ENCODE data around the gene TMEM272.

DNA sequence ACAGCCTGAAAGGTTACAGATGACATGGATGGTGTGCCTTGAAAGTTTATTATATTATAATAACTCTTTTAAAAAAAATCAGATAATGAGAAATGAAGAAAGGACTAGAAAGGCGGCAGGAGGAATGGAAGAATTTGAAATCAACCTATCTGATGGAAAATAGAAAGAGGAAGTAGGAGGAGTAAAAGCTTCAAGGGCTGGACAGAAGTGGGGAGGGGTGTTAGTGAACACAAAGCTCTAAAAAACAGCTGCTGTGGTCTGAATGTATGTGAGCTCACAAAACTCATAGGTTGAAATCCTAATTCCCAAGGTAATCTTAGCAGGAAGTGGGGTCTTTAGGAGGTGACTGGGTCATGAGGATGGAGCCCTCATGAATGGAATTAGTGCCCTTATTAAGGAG is 36.3 kb upstream of the TMEM272 start:
- TF ChIP-seq, protein P1, sequence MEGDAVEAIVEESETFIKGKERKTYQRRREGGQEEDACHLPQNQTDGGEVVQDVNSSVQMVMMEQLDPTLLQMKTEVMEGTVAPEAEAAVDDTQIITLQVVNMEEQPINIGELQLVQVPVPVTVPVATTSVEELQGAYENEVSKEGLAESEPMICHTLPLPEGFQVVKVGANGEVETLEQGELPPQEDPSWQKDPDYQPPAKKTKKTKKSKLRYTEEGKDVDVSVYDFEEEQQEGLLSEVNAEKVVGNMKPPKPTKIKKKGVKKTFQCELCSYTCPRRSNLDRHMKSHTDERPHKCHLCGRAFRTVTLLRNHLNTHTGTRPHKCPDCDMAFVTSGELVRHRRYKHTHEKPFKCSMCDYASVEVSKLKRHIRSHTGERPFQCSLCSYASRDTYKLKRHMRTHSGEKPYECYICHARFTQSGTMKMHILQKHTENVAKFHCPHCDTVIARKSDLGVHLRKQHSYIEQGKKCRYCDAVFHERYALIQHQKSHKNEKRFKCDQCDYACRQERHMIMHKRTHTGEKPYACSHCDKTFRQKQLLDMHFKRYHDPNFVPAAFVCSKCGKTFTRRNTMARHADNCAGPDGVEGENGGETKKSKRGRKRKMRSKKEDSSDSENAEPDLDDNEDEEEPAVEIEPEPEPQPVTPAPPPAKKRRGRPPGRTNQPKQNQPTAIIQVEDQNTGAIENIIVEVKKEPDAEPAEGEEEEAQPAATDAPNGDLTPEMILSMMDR (IDR thresholded peaks at IDR 0.05): no peak
- TF ChIP-seq POLR2AphosphoS5 (IDR thresholded peaks at IDR 0.05; ENCODE audit: low read depth, low read length): no peak
- TF ChIP-seq, protein P2, sequence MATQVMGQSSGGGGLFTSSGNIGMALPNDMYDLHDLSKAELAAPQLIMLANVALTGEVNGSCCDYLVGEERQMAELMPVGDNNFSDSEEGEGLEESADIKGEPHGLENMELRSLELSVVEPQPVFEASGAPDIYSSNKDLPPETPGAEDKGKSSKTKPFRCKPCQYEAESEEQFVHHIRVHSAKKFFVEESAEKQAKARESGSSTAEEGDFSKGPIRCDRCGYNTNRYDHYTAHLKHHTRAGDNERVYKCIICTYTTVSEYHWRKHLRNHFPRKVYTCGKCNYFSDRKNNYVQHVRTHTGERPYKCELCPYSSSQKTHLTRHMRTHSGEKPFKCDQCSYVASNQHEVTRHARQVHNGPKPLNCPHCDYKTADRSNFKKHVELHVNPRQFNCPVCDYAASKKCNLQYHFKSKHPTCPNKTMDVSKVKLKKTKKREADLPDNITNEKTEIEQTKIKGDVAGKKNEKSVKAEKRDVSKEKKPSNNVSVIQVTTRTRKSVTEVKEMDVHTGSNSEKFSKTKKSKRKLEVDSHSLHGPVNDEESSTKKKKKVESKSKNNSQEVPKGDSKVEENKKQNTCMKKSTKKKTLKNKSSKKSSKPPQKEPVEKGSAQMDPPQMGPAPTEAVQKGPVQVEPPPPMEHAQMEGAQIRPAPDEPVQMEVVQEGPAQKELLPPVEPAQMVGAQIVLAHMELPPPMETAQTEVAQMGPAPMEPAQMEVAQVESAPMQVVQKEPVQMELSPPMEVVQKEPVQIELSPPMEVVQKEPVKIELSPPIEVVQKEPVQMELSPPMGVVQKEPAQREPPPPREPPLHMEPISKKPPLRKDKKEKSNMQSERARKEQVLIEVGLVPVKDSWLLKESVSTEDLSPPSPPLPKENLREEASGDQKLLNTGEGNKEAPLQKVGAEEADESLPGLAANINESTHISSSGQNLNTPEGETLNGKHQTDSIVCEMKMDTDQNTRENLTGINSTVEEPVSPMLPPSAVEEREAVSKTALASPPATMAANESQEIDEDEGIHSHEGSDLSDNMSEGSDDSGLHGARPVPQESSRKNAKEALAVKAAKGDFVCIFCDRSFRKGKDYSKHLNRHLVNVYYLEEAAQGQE (IDR thresholded peaks at IDR 0.05; ENCODE audit: insufficient read depth in 1 of 2, low read depth in 2 of 2, low read length in 1 of 2): no peak

Measured in Panc1 (cell line).